PC-3 (cell line): ENCODE data around the gene PPP2R5B.

ENCODE experiments used
- CTCF ChIP-seq: fragments of 300-600 bp; sonication (generic); conservative IDR thresholded peaks from 2 replicates; pipeline ENCODE4 v1.5.1; 2017; ENCODE audit warnings: antibody characterized with exemption, low read depth, mild to moderate bottlenecking, low read length
- EZH2 ChIP-seq: fragments of 300-600 bp; sonication (generic); IDR thresholded peaks from one replicate; pipeline ENCODE4 v1.6.1; 2017; ENCODE audit warnings: antibody characterized with exemption, mild to moderate bottlenecking, low read length; ENCODE audit not compliant: unreplicated experiment
- EZH2phosphoT487 ChIP-seq: fragments of 300-600 bp; sonication (generic); IDR thresholded peaks from 2 replicates; pipeline ENCODE4 v1.6.1; 2018; ENCODE audit warnings: mild to moderate bottlenecking, antibody characterized with exemption, low read length, borderline replicate concordance

GRCh38 chr11:64974124-64974523, 49.6 kb downstream of the PPP2R5B start:
- TF ChIP-seq CTCF, result no peak
- TF ChIP-seq EZH2phosphoT487, result no peak
- no peak for TF ChIP-seq EZH2
